KMS-11 (cell line): ENCODE measurements around the gene SORCS2.

Source experiments
- H2AFZ ChIP-seq: fragments of 200-600 bp; sonication (generic); 2 replicates; pipeline ENCODE4 v1.6.1; 2016; ENCODE audit warnings: antibody characterized with exemption, mixed run types, low read depth
- H3K27ac ChIP-seq: fragments of 200-600 bp; sonication (generic); 2 replicates; pipeline ENCODE4 v1.6.1; 2016; ENCODE audit warnings: mild to moderate bottlenecking, mixed run types
- H3K27me3 ChIP-seq: fragments of 200-600 bp; sonication (generic); 2 replicates; pipeline ENCODE4 v1.6.1; 2017; ENCODE audit warnings: mild to moderate bottlenecking, low read depth, mixed run types, moderate library complexity; ENCODE audit not compliant: insufficient read depth
- H3K36me3 ChIP-seq: fragments of 200-600 bp; sonication (generic); 2 replicates; pipeline ENCODE4 v1.6.1; 2017; ENCODE audit warnings: mild to moderate bottlenecking, mixed run types; ENCODE audit not compliant: insufficient read depth
- H3K4me1 ChIP-seq: fragments of 200-600 bp; sonication (generic); 2 replicates; pipeline ENCODE4 v1.6.1; 2016; ENCODE audit warnings: mild to moderate bottlenecking, low read depth, mixed run types; ENCODE audit not compliant: poor library complexity, severe bottlenecking
- H3K4me2 ChIP-seq: fragments of 200-600 bp; sonication (generic); 2 replicates; pipeline ENCODE4 v1.7.0; 2016; ENCODE audit warnings: mild to moderate bottlenecking, mixed run types
- H3K4me3 ChIP-seq: fragments of 200-600 bp; sonication (generic); IDR thresholded peaks from 2 replicates; pipeline ENCODE4 v1.6.1; 2017; ENCODE audit warnings: low read depth, low read length, mixed read lengths; ENCODE audit not compliant: insufficient read depth
- H3K79me2 ChIP-seq: fragments of 200-600 bp; sonication (generic); 2 replicates; pipeline ENCODE4 v1.6.1; 2016; ENCODE audit warnings: low read depth, mixed run types; ENCODE audit not compliant: insufficient read depth
- H3K9ac ChIP-seq: fragments of 200-600 bp; sonication (generic); 2 replicates; pipeline ENCODE4 v1.6.1; 2016; ENCODE audit warnings: mild to moderate bottlenecking, mixed run types
- H4K20me1 ChIP-seq: fragments of 200-600 bp; sonication (generic); 2 replicates; pipeline ENCODE4 v1.6.1; 2016; ENCODE audit warnings: mild to moderate bottlenecking, mixed run types; ENCODE audit not compliant: insufficient read depth
- TF ChIP-seq, protein P1 (sequence below): fragments of 200-600 bp; sonication (generic); conservative IDR thresholded peaks from 2 replicates; pipeline ENCODE4 v1.6.1; 2017; ENCODE audit warnings: low read depth, mild to moderate bottlenecking, antibody characterized with exemption, low read length, moderate library complexity, mixed read lengths

The SORCS2 gene

DNA sequence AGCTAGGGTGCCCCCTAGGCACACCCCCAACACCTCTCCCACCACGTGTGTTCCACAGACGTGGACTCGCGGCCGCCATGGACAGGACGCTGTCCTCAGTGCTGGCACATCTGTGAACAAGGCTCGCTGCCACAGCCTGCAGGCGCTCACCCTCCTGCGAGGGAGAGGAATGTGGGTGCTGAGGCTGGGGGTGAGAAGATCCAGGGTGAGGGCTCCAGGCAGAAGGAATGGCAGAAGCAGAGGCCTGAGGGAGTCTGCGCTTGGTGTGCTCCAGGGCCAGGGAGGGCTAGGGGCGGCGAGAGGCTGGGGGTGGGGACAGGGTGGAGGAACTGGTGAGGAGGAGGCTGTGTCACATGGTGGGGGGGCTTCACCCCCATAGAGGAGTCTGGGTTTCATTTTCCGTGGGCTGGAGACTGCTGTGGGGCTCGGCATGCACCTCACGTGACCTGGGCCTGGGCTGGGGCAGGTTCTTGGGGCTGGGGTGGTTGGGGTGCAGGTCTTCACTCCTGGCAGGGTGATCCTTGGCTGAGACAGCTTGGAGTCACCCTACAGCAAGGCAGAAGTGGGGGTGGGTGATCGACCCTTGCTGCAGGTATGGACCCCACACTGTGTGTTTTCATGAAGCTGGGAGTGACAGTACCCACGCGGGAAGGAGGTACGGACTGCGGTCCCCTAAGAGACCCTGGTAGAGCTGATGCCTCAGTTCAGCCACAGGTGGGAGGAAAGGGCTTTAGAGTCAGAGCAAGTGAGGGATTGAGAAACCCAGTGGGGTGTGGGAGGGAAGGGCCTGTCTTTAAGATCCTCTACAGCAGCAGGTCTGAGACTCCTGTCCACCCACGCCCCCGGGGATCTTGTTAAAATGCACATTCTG is 138.7 kb downstream of the SORCS2 start:
- H2AFZ ChIP-seq, result no peak overlapping the region
- no peaks in the 10 kb centered on the region; the same call in 1 of the 2 replicates for H3K27me3 ChIP-seq
- H3K27ac ChIP-seq, result no peak overlapping the region
- no peaks in the 10 kb centered on the region for H3K4me1 ChIP-seq
- H3K79me2 ChIP-seq, result no peaks in the 10 kb centered on the region
- no peaks in the 10 kb centered on the region for H3K36me3 ChIP-seq
- TF ChIP-seq, protein P1, sequence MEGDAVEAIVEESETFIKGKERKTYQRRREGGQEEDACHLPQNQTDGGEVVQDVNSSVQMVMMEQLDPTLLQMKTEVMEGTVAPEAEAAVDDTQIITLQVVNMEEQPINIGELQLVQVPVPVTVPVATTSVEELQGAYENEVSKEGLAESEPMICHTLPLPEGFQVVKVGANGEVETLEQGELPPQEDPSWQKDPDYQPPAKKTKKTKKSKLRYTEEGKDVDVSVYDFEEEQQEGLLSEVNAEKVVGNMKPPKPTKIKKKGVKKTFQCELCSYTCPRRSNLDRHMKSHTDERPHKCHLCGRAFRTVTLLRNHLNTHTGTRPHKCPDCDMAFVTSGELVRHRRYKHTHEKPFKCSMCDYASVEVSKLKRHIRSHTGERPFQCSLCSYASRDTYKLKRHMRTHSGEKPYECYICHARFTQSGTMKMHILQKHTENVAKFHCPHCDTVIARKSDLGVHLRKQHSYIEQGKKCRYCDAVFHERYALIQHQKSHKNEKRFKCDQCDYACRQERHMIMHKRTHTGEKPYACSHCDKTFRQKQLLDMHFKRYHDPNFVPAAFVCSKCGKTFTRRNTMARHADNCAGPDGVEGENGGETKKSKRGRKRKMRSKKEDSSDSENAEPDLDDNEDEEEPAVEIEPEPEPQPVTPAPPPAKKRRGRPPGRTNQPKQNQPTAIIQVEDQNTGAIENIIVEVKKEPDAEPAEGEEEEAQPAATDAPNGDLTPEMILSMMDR, result no peak
- no peak overlapping the region for H3K4me3 ChIP-seq
- no peaks in the 10 kb centered on the region for H4K20me1 ChIP-seq
- H3K4me2 ChIP-seq, result no peak overlapping the region
- H3K9ac ChIP-seq, result no peak overlapping the region

DNA sequence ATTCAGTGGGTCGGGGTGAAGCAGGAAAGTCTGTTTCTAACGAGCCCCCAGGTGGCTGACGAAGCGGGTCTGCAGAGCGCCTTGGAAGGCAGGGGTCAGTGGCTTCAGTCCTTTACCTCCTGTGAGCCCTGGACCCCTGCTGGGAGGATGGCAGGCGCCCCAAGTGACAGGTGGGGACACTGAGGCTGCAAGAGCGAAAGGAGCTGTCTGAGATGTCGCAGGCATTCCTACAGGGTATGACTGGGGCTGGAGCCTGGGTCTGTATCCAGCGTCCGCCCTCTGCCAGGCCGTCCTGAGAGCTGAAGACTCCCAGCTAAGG is 139.3 kb downstream of the SORCS2 start:
- Histone ChIP-seq H3K4me2 (no peak overlapping the region), H3K4me3 (no peak overlapping the region), H3K9ac (no peak overlapping the region), H3K36me3 (no peaks in the 10 kb centered on the region), H3K79me2 (no peaks in the 10 kb centered on the region), H2AFZ (no peak overlapping the region), H3K27me3 (no peaks in the 10 kb centered on the region; the same call in 1 of the 2 replicates), H3K4me1 (no peaks in the 10 kb centered on the region), H3K27ac (no peak overlapping the region), H4K20me1 (no peaks in the 10 kb centered on the region)
- TF ChIP-seq, protein P1, result no peak

DNA sequence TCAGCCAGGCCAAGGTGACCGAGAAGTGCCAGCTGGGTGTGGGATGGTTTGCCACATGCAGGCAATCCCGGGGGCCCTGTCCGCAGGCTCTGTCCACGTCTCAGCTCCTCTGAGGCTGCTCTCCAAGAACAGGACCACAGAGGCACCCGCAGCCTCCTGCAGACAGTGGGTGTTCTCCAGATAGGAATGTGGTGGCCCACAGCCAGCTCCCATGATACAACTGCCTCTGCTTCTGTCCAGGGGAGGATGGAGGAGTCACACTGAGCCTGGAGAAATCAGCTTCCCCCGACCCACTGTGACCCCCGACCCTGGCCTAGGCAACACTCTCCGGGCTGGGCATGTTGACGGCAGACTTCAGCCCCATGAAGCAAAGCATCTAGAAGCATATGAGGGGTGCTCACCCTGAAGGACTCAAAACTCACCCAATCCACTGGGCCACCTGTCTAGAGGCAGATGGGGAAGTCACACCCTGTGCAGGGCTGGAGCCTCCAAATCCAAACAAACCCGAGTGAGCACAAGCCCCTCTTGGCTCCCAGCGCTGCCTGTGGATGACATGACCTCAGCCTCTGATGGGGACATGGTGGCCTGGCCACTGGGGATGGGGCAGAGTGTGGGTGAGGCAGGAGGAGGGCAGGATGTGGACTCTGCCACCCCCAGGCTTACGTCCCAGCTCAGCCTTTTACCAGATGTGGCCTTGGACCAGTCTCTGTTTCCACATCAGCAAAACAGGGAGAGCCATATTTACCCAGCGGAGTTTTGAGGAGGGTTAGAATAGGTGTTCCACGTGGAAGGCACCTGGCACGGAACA is 140.1 kb downstream of the SORCS2 start:
- Histone ChIP-seq H3K36me3 (no peaks in the 10 kb centered on the region), H3K27me3 (no peaks in the 10 kb centered on the region; the same call in 1 of the 2 replicates), H3K4me2 (no peak overlapping the region), H3K79me2 (no peaks in the 10 kb centered on the region), H3K4me1 (no peaks in the 10 kb centered on the region), H4K20me1 (no peaks in the 10 kb centered on the region), H3K4me3 (no peak overlapping the region), H3K27ac (no peak overlapping the region), H2AFZ (no peak overlapping the region), H3K9ac (no peak overlapping the region)
- TF ChIP-seq, protein P1, result no peak

DNA sequence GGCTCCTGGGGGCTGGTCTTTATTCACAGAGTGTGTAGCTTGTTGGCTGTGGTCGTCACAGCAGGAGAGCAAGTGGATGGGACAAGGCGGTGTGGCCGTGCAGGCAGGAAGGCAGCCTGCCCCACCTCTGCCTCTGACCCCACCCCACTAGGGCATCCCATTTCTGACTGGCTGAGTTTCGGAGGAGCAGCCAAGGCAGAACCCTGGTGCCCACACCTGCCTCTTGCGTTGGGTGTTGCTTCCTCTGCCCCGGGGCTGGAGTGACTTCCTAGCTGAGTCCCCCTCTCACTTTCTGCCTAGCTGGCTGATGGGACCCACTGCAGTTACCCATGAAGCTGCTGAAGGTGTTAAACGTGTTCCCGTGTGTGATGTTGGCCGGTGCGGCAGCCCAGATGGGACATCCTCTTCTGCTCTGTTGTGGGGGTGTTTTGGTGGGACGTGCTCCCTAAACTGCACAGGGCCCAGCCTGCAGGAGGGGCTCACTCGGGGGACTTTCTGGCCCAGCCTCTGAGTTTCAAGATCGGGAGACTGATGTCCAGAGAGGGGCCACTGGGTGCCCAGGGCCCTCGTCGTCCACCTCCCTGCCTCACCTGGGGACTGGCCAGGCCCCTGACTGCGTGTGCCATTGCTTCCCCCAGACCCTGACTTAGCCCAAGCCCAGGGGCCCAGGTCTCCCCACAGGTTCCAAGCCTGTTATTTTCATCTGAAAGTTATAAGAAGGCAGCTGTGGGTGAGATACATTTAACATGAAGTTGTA is 140.9 kb downstream of the SORCS2 start:
- H3K4me1 ChIP-seq, result no peaks in the 10 kb centered on the region

More for the DNA sequence above, 140.9 kb downstream of the SORCS2 start:
- TF ChIP-seq, protein P1, result no peak
- no peaks in the 10 kb centered on the region for H4K20me1 ChIP-seq
- no peak overlapping the region for H3K27ac ChIP-seq
- no peak overlapping the region for H3K4me2 ChIP-seq
- H3K4me3 ChIP-seq, result no peak overlapping the region
- H3K79me2 ChIP-seq, result no peaks in the 10 kb centered on the region
- H2AFZ ChIP-seq, result no peak overlapping the region
- no peaks in the 10 kb centered on the region; the same call in 1 of the 2 replicates for H3K27me3 ChIP-seq
- H3K9ac ChIP-seq, result no peak overlapping the region
- H3K36me3 ChIP-seq, result no peaks in the 10 kb centered on the region
